ENCODE measurements around the gene HSD17B1.

DNA sequence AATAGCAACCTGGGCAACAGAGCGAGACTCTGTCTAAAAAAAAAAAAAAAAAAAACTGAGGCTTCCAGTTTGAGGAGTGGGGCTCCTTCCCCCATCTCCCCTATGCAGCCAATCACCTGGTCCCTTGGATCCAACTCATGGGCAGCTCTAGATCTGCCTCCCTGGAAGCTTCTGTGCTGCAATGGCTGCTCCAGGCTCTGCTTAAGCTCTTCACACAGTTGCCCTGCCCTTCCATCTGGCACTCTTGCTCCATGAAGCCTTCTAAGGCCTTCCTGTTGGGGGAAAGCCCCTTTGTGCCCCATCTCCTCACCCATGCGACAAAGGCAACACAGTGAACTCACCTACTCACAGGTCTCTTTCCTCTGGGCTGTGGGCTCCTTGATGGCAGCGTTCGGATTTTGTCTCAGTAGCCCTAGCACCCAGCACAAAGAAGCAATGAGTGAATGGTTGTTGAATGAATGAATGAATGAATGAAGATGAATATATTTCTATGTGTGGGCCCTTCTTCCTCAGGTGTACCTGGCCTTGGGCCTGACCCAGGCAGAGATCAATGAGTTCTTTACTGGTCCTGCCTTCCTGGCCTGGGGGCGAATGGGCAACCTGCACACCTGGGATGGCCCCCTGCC is 14.8 kb upstream of the HSD17B1 start:
- TF ChIP-seq, protein P1, sequence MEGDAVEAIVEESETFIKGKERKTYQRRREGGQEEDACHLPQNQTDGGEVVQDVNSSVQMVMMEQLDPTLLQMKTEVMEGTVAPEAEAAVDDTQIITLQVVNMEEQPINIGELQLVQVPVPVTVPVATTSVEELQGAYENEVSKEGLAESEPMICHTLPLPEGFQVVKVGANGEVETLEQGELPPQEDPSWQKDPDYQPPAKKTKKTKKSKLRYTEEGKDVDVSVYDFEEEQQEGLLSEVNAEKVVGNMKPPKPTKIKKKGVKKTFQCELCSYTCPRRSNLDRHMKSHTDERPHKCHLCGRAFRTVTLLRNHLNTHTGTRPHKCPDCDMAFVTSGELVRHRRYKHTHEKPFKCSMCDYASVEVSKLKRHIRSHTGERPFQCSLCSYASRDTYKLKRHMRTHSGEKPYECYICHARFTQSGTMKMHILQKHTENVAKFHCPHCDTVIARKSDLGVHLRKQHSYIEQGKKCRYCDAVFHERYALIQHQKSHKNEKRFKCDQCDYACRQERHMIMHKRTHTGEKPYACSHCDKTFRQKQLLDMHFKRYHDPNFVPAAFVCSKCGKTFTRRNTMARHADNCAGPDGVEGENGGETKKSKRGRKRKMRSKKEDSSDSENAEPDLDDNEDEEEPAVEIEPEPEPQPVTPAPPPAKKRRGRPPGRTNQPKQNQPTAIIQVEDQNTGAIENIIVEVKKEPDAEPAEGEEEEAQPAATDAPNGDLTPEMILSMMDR (IDR thresholded peaks at IDR 0.05; ENCODE audit: low read depth, low read length, poor library complexity, severe bottlenecking): no peak
- no peak for TF ChIP-seq EZH2phosphoT487 (IDR thresholded peaks at IDR 0.05; ENCODE audit: borderline replicate concordance, low read length)

All from DOHH2 (cell line).